ENCODE data around the gene TMEM69. TPM values are rescaled to one million over a fixed set of nuclear protein-coding genes. Genes with fewer than 3 reads are reported as not detected.

TMEM69 gene
- total and polyA plus RNA-seq, 2 of the 13 experiments (the other 11 are each of a cell fraction or from before 2014, with no cell fraction given), result 25.4 to 135 TPM

DNA sequence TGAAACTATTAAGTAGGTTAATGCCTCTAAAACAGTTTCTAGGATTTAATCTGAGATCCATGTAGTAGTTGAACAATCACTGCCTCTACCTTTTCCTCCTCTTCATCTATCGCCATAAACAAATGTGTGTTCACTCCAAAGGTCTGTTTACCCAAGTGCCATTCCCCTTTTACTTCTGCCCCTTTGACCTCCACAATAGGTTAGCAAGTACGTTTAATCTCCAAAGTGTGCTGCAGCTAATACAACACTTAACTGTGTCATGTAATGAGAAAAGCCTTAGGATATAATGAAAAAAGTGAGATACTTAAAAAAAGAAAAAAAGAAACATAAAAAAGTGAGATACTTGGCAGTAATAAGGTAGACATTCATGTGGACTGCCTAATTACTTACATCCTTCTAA, 29.8 kb upstream of the TMEM69 start (continued):
- TF ChIP-seq POGZ (CRISPR knock-in tag; IDR thresholded peaks at IDR 0.05) (0 out of 2 replicates have a peak, but pooled peaks have one; percentile 39), ZNF543 (CRISPR knock-in tag; IDR thresholded peaks at IDR 0.05) (no peak), SOX6 (IDR thresholded peaks at IDR 0.05) (no peak), SOX6 (CRISPR knock-in tag; IDR thresholded peaks at IDR 0.05) (peak; percentile 87), ISL2 (CRISPR knock-in tag; IDR thresholded peaks at IDR 0.05) (peak; percentile 80), IRF2 (CRISPR knock-in tag; IDR thresholded peaks at IDR 0.05) (peak; percentile 67; the same call in 1 of the 2 replicates), NFIC (IDR thresholded peaks at IDR 0.05; ENCODE audit: low read length) (peak; percentile 56; the same call in 1 of the 2 replicates), PITX1 (CRISPR knock-in tag; IDR thresholded peaks at IDR 0.05) (peak; percentile 89), NR2F6 (IDR thresholded peaks at IDR 0.05) (peak; percentile 96), NR2F6 (CRISPR knock-in tag; IDR thresholded peaks at IDR 0.05) (peak; percentile 98), HHEX (CRISPR knock-in tag; IDR thresholded peaks at IDR 0.05) (peak; percentile 73), ZNF605 (CRISPR knock-in tag; IDR thresholded peaks at IDR 0.05) (no peak), SP2 (CRISPR knock-in tag; IDR thresholded peaks at IDR 0.05) (no peak), FOXP1 (IDR thresholded peaks at IDR 0.05) (peak; percentile 87), FOXP1 (CRISPR knock-in tag; IDR thresholded peaks at IDR 0.05) (peak; percentile 95), SNAI1 (CRISPR knock-in tag; IDR thresholded peaks at IDR 0.05; ENCODE audit: borderline replicate concordance) (no peak), ZSCAN22 (CRISPR knock-in tag; IDR thresholded peaks at IDR 0.05) (no peak), MATR3 (CRISPR knock-in tag; IDR thresholded peaks at IDR 0.05) (no peak), NR2C2 (CRISPR knock-in tag; IDR thresholded peaks at IDR 0.05; ENCODE audit: borderline replicate concordance) (peak; percentile 73; the same call in 1 of the 2 replicates)
- TF ChIP-seq, protein P1, sequence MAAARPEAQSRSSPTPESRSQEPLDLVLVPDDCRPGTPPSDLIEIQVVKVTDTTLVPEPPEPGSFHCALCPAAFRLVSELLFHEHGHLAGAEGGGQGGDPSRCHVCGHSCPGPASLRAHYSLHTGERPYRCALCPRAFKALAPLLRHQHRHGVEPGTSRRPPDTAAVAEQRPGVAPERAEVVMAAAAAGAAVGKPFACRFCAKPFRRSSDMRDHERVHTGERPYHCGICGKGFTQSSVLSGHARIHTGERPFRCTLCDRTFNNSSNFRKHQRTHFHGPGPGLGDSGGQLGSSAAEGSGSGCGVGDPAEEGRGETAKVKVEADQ (CRISPR knock-in tag; IDR thresholded peaks at IDR 0.05; ENCODE audit: borderline replicate concordance), result no peak
- TF ChIP-seq, protein P2, sequence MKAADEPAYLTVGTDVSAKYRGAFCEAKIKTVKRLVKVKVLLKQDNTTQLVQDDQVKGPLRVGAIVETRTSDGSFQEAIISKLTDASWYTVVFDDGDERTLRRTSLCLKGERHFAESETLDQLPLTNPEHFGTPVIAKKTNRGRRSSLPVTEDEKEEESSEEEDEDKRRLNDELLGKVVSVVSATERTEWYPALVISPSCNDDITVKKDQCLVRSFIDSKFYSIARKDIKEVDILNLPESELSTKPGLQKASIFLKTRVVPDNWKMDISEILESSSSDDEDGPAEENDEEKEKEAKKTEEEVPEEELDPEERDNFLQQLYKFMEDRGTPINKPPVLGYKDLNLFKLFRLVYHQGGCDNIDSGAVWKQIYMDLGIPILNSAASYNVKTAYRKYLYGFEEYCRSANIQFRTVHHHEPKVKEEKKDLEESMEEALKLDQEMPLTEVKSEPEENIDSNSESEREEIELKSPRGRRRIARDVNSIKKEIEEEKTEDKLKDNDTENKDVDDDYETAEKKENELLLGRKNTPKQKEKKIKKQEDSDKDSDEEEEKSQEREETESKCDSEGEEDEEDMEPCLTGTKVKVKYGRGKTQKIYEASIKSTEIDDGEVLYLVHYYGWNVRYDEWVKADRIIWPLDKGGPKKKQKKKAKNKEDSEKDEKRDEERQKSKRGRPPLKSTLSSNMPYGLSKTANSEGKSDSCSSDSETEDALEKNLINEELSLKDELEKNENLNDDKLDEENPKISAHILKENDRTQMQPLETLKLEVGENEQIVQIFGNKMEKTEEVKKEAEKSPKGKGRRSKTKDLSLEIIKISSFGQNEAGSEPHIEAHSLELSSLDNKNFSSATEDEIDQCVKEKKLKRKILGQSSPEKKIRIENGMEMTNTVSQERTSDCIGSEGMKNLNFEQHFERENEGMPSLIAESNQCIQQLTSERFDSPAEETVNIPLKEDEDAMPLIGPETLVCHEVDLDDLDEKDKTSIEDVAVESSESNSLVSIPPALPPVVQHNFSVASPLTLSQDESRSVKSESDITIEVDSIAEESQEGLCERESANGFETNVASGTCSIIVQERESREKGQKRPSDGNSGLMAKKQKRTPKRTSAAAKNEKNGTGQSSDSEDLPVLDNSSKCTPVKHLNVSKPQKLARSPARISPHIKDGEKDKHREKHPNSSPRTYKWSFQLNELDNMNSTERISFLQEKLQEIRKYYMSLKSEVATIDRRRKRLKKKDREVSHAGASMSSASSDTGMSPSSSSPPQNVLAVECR (CRISPR knock-in tag; IDR thresholded peaks at IDR 0.05; ENCODE audit: borderline replicate concordance), result peak; percentile 24; the same call in 1 of the 2 replicates
- TF ChIP-seq, protein P3, sequence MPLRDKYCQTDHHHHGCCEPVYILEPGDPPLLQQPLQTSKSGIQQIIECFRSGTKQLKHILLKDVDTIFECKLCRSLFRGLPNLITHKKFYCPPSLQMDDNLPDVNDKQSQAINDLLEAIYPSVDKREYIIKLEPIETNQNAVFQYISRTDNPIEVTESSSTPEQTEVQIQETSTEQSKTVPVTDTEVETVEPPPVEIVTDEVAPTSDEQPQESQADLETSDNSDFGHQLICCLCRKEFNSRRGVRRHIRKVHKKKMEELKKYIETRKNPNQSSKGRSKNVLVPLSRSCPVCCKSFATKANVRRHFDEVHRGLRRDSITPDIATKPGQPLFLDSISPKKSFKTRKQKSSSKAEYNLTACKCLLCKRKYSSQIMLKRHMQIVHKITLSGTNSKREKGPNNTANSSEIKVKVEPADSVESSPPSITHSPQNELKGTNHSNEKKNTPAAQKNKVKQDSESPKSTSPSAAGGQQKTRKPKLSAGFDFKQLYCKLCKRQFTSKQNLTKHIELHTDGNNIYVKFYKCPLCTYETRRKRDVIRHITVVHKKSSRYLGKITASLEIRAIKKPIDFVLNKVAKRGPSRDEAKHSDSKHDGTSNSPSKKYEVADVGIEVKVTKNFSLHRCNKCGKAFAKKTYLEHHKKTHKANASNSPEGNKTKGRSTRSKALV (CRISPR knock-in tag; IDR thresholded peaks at IDR 0.05), result 0 out of 2 replicates have a peak, but pooled peaks have one; percentile 42
- TF ChIP-seq, protein P4, sequence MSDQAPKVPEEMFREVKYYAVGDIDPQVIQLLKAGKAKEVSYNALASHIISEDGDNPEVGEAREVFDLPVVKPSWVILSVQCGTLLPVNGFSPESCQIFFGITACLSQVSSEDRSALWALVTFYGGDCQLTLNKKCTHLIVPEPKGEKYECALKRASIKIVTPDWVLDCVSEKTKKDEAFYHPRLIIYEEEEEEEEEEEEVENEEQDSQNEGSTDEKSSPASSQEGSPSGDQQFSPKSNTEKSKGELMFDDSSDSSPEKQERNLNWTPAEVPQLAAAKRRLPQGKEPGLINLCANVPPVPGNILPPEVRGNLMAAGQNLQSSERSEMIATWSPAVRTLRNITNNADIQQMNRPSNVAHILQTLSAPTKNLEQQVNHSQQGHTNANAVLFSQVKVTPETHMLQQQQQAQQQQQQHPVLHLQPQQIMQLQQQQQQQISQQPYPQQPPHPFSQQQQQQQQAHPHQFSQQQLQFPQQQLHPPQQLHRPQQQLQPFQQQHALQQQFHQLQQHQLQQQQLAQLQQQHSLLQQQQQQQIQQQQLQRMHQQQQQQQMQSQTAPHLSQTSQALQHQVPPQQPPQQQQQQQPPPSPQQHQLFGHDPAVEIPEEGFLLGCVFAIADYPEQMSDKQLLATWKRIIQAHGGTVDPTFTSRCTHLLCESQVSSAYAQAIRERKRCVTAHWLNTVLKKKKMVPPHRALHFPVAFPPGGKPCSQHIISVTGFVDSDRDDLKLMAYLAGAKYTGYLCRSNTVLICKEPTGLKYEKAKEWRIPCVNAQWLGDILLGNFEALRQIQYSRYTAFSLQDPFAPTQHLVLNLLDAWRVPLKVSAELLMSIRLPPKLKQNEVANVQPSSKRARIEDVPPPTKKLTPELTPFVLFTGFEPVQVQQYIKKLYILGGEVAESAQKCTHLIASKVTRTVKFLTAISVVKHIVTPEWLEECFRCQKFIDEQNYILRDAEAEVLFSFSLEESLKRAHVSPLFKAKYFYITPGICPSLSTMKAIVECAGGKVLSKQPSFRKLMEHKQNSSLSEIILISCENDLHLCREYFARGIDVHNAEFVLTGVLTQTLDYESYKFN (CRISPR knock-in tag; conservative IDR thresholded peaks at IDR 0.05), result peak; percentile 95

Data from HepG2 (cell line).